ENCODE measurements around the gene ANGPTL3.

DNA sequence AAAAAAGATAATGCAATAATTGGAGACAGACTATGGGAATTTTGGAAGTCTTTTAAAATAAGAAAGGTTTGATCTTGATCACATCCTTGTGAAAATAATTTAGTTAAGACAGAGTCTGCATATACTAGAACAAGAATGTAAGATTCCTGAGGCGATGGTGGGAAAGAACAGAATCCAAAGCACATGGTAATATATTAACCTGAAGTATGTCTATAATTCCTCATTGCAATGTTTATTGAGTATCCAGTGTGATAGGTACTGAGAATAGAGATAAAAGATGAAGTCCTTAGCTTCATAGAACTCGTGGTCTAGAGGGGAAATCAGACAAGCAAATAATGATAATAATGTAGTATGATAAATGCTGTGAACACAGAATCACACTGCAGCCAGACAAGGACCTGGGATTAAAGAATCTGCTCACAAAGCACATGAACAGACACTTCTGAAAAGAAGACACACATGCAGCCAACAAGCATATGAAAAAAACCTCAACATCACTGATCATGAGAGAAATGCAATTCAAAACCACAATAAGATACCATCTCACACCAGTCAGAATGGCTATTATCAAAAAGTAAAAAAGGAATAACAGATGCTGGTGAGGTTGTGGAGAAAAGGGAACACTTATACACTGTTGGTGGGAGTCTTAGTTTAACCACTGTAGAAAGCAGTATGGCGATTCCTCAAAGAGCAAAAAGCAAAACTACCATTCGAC, 6.9 kb upstream of the ANGPTL3 start:
- TF ChIP-seq EGR1 (IDR thresholded peaks at IDR 0.05) (no peak), TEAD4 (IDR thresholded peaks at IDR 0.05) (no peak), NFIC (IDR thresholded peaks at IDR 0.05) (no peak), YY1 (IDR thresholded peaks at IDR 0.05; ENCODE audit: low read depth) (no peak), EP300 (IDR thresholded peaks at IDR 0.05; ENCODE audit: borderline replicate concordance) (no peak), RAD21 (IDR thresholded peaks at IDR 0.05; ENCODE audit: low read depth) (no peak), TAF1 (IDR thresholded peaks at IDR 0.05; ENCODE audit: low read depth) (no peak), TCF12 (IDR thresholded peaks at IDR 0.05; ENCODE audit: low read depth) (no peak), CREB1 (IDR thresholded peaks at IDR 0.05; ENCODE audit: low read depth) (no peak), CEBPB (IDR thresholded peaks at IDR 0.05) (no peak), ZBTB7A (IDR thresholded peaks at IDR 0.05; ENCODE audit: low read depth) (no peak)
- TF ChIP-seq, protein P1, sequence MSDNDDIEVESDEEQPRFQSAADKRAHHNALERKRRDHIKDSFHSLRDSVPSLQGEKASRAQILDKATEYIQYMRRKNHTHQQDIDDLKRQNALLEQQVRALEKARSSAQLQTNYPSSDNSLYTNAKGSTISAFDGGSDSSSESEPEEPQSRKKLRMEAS (IDR thresholded peaks at IDR 0.05), result no peak
- TF ChIP-seq, protein P2, sequence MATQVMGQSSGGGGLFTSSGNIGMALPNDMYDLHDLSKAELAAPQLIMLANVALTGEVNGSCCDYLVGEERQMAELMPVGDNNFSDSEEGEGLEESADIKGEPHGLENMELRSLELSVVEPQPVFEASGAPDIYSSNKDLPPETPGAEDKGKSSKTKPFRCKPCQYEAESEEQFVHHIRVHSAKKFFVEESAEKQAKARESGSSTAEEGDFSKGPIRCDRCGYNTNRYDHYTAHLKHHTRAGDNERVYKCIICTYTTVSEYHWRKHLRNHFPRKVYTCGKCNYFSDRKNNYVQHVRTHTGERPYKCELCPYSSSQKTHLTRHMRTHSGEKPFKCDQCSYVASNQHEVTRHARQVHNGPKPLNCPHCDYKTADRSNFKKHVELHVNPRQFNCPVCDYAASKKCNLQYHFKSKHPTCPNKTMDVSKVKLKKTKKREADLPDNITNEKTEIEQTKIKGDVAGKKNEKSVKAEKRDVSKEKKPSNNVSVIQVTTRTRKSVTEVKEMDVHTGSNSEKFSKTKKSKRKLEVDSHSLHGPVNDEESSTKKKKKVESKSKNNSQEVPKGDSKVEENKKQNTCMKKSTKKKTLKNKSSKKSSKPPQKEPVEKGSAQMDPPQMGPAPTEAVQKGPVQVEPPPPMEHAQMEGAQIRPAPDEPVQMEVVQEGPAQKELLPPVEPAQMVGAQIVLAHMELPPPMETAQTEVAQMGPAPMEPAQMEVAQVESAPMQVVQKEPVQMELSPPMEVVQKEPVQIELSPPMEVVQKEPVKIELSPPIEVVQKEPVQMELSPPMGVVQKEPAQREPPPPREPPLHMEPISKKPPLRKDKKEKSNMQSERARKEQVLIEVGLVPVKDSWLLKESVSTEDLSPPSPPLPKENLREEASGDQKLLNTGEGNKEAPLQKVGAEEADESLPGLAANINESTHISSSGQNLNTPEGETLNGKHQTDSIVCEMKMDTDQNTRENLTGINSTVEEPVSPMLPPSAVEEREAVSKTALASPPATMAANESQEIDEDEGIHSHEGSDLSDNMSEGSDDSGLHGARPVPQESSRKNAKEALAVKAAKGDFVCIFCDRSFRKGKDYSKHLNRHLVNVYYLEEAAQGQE (IDR thresholded peaks at IDR 0.05; ENCODE audit: low read depth), result no peak
- TF ChIP-seq, protein P3, sequence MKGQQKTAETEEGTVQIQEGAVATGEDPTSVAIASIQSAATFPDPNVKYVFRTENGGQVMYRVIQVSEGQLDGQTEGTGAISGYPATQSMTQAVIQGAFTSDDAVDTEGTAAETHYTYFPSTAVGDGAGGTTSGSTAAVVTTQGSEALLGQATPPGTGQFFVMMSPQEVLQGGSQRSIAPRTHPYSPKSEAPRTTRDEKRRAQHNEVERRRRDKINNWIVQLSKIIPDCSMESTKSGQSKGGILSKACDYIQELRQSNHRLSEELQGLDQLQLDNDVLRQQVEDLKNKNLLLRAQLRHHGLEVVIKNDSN (IDR thresholded peaks at IDR 0.05), result no peak

Data from Ishikawa (cell line).